Stomach (tissue), 9 donors: ENCODE data around the gene HINFP. TPM values are rescaled to one million over a fixed set of nuclear protein-coding genes. Genes with fewer than 3 reads are reported as not detected.
A peak's percentile ranks its signal among the peaks of the same experiment; 100 is the strongest.
"Not testable (repeated sequence)": the region's sequence is repeated elsewhere in the genome, so short reads cannot be mapped to it uniquely, and the experiment has no call there.

Experiments
- DNase-seq, 2 donors: peaks; one replicate each; pipeline versions ENCODE4 v3.0.0 to v3.0.0-alpha.2; 2013 to 2019
- H3K27ac ChIP-seq, 5 donors: fragments of 200-600 bp in 4 of 5; sonication (generic) in 4 of 5; one replicate each; pipeline ENCODE4 v1.5.1; 2013 to 2019; ENCODE audit warnings: mild to moderate bottlenecking in 1 of 5, moderate library complexity in 1 of 5
- H3K27me3 ChIP-seq, 3 donors: fragments of 200-600 bp; sonication (generic); one replicate each; pipeline ENCODE4 v1.5.1; 2017 to 2019; ENCODE audit warnings: mixed run types in 1 of 3
- H3K36me3 ChIP-seq, 4 donors: fragments of 200-600 bp; sonication (generic); 1 replicate in 3 of 4; 2 replicates in 1 of 4; pipeline ENCODE4 v1.5.1; 2016 to 2019
- H3K4me1 ChIP-seq, 4 donors: fragments of 200-600 bp; sonication (generic); one replicate each; pipeline ENCODE4 v1.5.1; 2016 to 2019
- H3K4me3 ChIP-seq, 4 donors: fragments of 200-600 bp; sonication (generic) in 3 of 4; one replicate each; pipeline ENCODE4 v1.5.1; 2016 to 2019; ENCODE audit warnings: mild to moderate bottlenecking in 1 of 4
- H3K9me3 ChIP-seq, 4 donors: fragments of 200-600 bp; sonication (generic); one replicate each; pipeline ENCODE4 v1.5.1; 2016 to 2019
- CTCF ChIP-seq, 7 experiments: fragments of 450-650 bp in 4 of 7; fragments of 200-600 bp in 3 of 7; sonication (generic) in 3 of 7; IDR thresholded peaks; one replicate each; pipeline ENCODE4 v1.5.1; 2016 to 2019; ENCODE audit warnings: antibody characterized with exemption in 7 of 7, control low read depth in 2 of 7, mild to moderate bottlenecking in 1 of 7
- EP300 ChIP-seq: sonication (generic); formaldehyde crosslinking; IDR thresholded peaks from one replicate; pipeline ENCODE4 v1.6.1; 2017; ENCODE audit warnings: antibody characterized with exemption
- POLR2A ChIP-seq, 4 donors: fragments of 450-650 bp; IDR thresholded peaks; one replicate each; pipeline ENCODE4 v1.6.1; 2016; ENCODE audit warnings: antibody characterized with exemption in 4 of 4, control low read depth in 2 of 4, mild to moderate bottlenecking in 1 of 4, moderate library complexity in 1 of 4
- POLR2AphosphoS5 ChIP-seq, 3 donors: sonication (generic); formaldehyde crosslinking; IDR thresholded peaks; one replicate each; pipeline ENCODE4 v1.6.1; 2016; ENCODE audit warnings: antibody characterized with exemption in 3 of 3
- whole genome bisulfite sequencing, 5 donors: extraction: QIAGEN DNeasy Blood & Tissue Kit in 3 of 5; methylation state at CpG; one replicate each; pipeline versions ENCODE4 v1.1.5 to v1.1.7; 2013 to 2018; 5-methylcytosine and 5-hydroxymethylcytosine counted together
- intact Hi-C: fragments of 100-400 bp; cut with DNase I; formaldehyde crosslinking; loops from one replicate; pipeline ENCODE4 v1.15.1; 2023; ENCODE audit warnings: low total_unique reads
- polyA plus RNA-seq, 3 donors: library from polyadenylated mRNA; stranded (reverse); fragments of 200-250 nt; gene quantifications; one replicate each; pipeline ENCODE4 v1.2.3, GENCODE V29; 2013
- total RNA-seq, 5 donors: library from RNA; depleted of rRNA; stranded (reverse); fragments of >200 nt; gene quantifications; one replicate each; pipeline versions ENCODE4 v1.1.0 to v1.2.3, GENCODE V29; 2014 to 2016
- donor health status: healthy with polysubstance abuse.
- donor health status: Bipolar disorder and iron deficiency.
- donor health status: healthy.

Gene HINFP
- total and polyA plus RNA-seq, 8 donors: 9.2 to 80.8 (median 27.5) TPM

DNA sequence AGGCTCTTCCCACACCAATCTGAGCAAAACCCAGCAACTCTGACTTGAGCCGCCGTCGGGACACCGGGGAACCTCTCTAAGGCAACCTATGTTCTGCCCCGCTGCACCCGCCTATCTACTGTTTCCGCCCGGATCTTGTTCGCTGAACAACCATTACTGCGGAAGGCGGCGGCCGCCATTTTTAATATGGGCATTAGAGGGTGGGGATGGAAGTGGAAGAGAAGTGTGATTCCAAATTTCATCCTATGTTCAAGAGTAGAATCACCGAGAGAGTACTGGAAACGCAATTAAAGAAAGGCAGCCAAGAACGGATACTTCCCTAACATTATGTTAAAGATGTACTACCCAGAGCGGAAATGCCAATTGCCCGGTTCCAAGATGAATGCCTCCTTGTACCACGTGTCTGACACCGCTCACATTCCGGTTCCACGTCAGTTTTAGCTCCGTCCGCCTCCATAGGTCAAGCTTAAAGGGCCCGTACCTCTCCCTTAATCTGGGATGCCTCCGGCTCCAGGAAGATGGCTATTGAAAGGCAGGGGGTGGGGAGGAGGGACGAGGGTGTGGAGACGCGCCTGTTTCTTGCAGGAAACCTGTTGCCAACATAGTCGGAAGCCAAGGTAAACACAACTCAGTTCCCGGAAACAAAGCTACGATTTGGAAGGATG lies 19.5 kb upstream of the HINFP start, which contains the start of gene DPAGT1:
DPAGT1 (minus strand) TSS at position 95 of the 665 bp plus-strand sequence. CDS start 198 bp downstream, outside the sequence.
- peak within 1 kb of the TSS; percentile 76 to 92 (median 84) for H3K4me3 ChIP-seq
- no peaks in the 10 kb centered on the region for H3K9me3 ChIP-seq
- peak; percentile 51 to 83 (median 69) for TF ChIP-seq POLR2AphosphoS5 (IDR thresholded peaks at IDR 0.05)
- TF ChIP-seq EP300: no peak
- TF ChIP-seq POLR2A (IDR thresholded peaks at IDR 0.05): no peak
- peaks cover 16 to 21% (median 19%) of the 10 kb centered on the region in 4 donors for H3K36me3 ChIP-seq
- H3K4me1 ChIP-seq: peaks cover 27 to 49% (median 38%) of the 10 kb centered on the region in 4 donors
- intact Hi-C loops: no loop called here
- peak within 1 kb of the TSS; percentile 89 to 94 (median 92) for H3K27ac ChIP-seq
- no peaks in the 10 kb centered on the region for H3K27me3 ChIP-seq
- WGBS, 5 donors: 0% methylated on average over 32 of the region's 32 CpGs
- DNase-seq: peak; percentile 91 to 98

GRCh38 chr11:119103161-119103664 lies 18.2 kb upstream of the HINFP start:
- Histone ChIP-seq H3K4me1 (peaks cover 27 to 55% (median 46%) of the 10 kb centered on the region in 4 donors), H3K4me3 (peak overlapping the region; percentile 76 to 92 (median 84)), H3K27ac (peak overlapping the region; percentile 89 to 94 (median 92))
- H3K27me3 ChIP-seq, DNase-seq, H3K9me3 ChIP-seq, H3K36me3 ChIP-seq, intact Hi-C loops: not testable (repeated sequence)
- WGBS, 5 donors: 81 to 85% (median 83%) methylated on average over 18 of the region's 18 CpGs

DNA sequence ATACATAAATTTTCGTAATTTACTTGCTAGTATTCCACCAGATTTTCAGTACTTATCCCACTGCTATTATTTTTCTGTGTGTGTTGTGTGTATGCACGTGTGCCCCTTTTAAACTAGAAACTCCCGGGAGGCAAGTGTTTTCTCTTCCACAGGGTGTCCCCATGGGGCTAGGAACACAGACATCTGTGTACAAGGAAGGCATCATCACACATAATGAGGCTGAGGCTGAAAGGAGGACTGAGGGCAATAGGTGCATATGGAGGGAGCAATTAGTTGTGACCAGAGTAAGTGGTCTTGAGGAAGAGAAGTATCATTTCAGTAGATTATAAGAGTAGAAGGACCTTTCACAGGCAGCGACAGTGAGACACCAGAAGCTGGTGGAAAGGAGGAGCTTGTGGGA lies 17.6 kb upstream of the HINFP start:
- H3K9me3 ChIP-seq: no peaks in the 10 kb centered on the region
- DNase-seq: no peak
- no peak overlapping the region for H3K4me3 ChIP-seq
- peaks cover 33 to 60% (median 52%) of the 10 kb centered on the region in 4 donors for H3K4me1 ChIP-seq
- 57 to 63% (median 60%) methylated on average over 4 of the region's 4 CpGs for WGBS, 5 donors
- peaks cover 0 to 2% (median under 1%) of the 10 kb centered on the region in 4 donors for H3K36me3 ChIP-seq
- intact Hi-C loops: no loop called here
- H3K27ac ChIP-seq: peak overlapping the region in 3 of 5 donors; percentile 90 to 92 (median 92)
- TF ChIP-seq POLR2AphosphoS5 (IDR thresholded peaks at IDR 0.05) (no peak), EP300 (no peak), POLR2A (IDR thresholded peaks at IDR 0.05) (no peak), CTCF (IDR thresholded peaks at IDR 0.05) (no peak)
- no peaks in the 10 kb centered on the region for H3K27me3 ChIP-seq

DNA sequence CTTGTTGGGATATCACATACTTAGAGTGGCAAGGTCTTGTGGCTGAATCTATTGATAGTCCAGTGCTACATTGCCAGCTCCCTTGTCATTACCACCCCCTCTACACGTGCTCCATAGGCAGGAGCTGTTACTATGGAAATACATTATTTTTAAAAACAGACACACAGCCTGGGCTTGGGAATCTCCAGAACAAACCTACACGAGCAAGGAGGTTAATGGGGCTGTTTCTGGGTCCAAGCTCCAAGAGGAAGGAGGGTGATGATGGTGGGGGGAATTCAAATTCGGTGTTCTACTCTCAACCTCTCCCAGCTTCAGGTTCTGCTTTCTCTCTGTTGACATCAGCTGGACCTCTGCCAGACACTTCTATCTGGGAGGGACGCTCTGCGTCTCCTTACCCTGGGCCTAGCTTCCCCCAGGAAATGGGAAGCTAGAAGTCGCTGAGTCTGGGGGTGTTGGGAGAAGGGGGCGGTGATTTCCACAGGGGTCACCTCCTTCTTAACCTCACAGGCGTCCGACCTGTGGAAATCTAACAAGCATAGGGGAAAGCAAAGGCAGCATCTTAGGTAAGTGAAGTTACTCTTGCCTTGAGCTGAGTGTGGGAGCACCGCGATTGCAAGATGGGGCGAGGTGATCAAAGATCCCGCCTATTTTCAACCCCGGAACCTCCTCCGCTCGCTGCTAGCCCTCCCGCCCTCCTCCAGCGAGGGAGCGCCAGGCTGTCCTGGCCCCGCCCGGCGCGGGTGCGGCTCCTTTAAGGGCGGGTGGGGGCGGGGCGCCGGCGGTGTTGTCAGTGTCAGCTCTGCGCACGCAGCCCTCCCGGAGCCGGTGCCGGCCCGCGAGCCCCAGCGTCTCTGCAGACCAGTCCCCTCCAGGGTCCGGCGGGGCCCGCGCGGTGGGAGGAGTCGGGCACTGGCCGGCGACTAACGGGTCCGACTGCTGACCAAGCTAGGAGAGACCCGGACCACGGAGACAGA lies 14.5 kb upstream of the HINFP start, which contains the start of gene C2CD2L:
C2CD2L (plus strand) TSS at position 781 of the 974 bp plus-strand sequence. CDS start 398 bp downstream, outside the sequence.
- intact Hi-C loops: no loop called here
- peak within 1 kb of the TSS; percentile 73 to 88 (median 83) for H3K27ac ChIP-seq
- WGBS, 5 donors: 1 to 2% (median 2%) methylated on average over 26 to 49 of the region's 49 CpGs
- TF ChIP-seq POLR2A (IDR thresholded peaks at IDR 0.05): no peak
- peak in 2 of 3 donors; percentile 3 to 69 for TF ChIP-seq POLR2AphosphoS5 (IDR thresholded peaks at IDR 0.05)
- H3K27me3 ChIP-seq: no peaks in the 10 kb centered on the region
- H3K36me3 ChIP-seq: peaks cover 10 to 16% (median 15%) of the 10 kb centered on the region in 4 donors
- H3K4me3 ChIP-seq: peak within 1 kb of the TSS; percentile 73 to 98 (median 94)
- peak; percentile 92 to 97 for DNase-seq
- no peaks in the 10 kb centered on the region for H3K9me3 ChIP-seq
- peaks cover 24 to 57% (median 46%) of the 10 kb centered on the region in 4 donors for H3K4me1 ChIP-seq

- Histone ChIP-seq H3K4me3 (peak overlapping the region; percentile 73 to 98 (median 94)), H3K9me3 (no peaks in the 10 kb centered on the region), H3K36me3 (peaks cover 18 to 24% (median 23%) of the 10 kb centered on the region in 4 donors), H3K4me1 (peaks cover 24 to 54% (median 46%) of the 10 kb centered on the region in 4 donors), H3K27ac (peak overlapping the region; percentile 73 to 88 (median 83)), H3K27me3 (no peaks in the 10 kb centered on the region)
- 0 to 3% (median 1%) methylated on average over 24 to 65 of the region's 65 CpGs for WGBS, 5 donors
- TF ChIP-seq EP300: no peak
- no peak for TF ChIP-seq POLR2AphosphoS5 (IDR thresholded peaks at IDR 0.05)
- TF ChIP-seq CTCF (IDR thresholded peaks at IDR 0.05): no peak
- TF ChIP-seq POLR2A (IDR thresholded peaks at IDR 0.05): no peak
- intact Hi-C loops: no loop called here
- peak in 1 of 2 donors; percentile 44 for DNase-seq
Observed at GRCh38 chr11:119107538-119108145, 13.7 kb upstream of the HINFP start.
